H9 (cell line): ENCODE data around the gene GRIK4. TPM values are rescaled to one million over a fixed set of nuclear protein-coding genes. Genes with fewer than 3 reads are reported as not detected.
A peak's percentile ranks its signal among the peaks of the same experiment; 100 is the strongest.

Experiments used
- DNase-seq: peaks from one replicate; pipeline ENCODE4 v3.0.0-alpha.2; 2017
- H2AFZ ChIP-seq: one replicate; pipeline ENCODE4 v1.6.1; 2013; ENCODE audit warnings: mild to moderate bottlenecking, low read length, control low read depth, moderate library complexity
- H2AK5ac ChIP-seq: 2 replicates; pipeline ENCODE4 v1.6.1; 2013; ENCODE audit warnings: low read length, control low read depth, mixed read lengths; ENCODE audit not compliant: insufficient read length
- H2BK120ac ChIP-seq: one replicate; pipeline ENCODE4 v1.6.1; 2013; ENCODE audit warnings: low read depth, mild to moderate bottlenecking, low read length, control low read depth, inconsistent platforms; ENCODE audit not compliant: poor library complexity, severe bottlenecking
- H2BK12ac ChIP-seq: 2 replicates; pipeline ENCODE4 v1.6.1; 2013; ENCODE audit warnings: low read length, control low read depth, mixed read lengths, low read depth; ENCODE audit not compliant: insufficient read length
- H2BK15ac ChIP-seq: 2 replicates; pipeline ENCODE4 v1.6.1; 2013; ENCODE audit warnings: low read depth, low read length, control low read depth
- H2BK20ac ChIP-seq: one replicate; pipeline ENCODE4 v1.6.1; 2013; ENCODE audit warnings: low read depth, mild to moderate bottlenecking, low read length, control low read depth, inconsistent platforms; ENCODE audit not compliant: poor library complexity, severe bottlenecking
- H2BK5ac ChIP-seq: 2 replicates; pipeline ENCODE4 v1.6.1; 2013; ENCODE audit warnings: low read length, control low read depth, mixed read lengths; ENCODE audit not compliant: insufficient read length
- H3K14ac ChIP-seq: 2 replicates; pipeline ENCODE4 v1.6.1; 2013; ENCODE audit warnings: low read length, control low read depth; ENCODE audit not compliant: insufficient read depth
- H3K18ac ChIP-seq: 2 replicates; pipeline ENCODE4 v1.6.1; 2013; ENCODE audit warnings: low read depth, mild to moderate bottlenecking, mixed read lengths, low read length, control low read depth; ENCODE audit not compliant: insufficient read length
- H3K23ac ChIP-seq: 2 replicates; pipeline ENCODE4 v1.6.1; 2013; ENCODE audit warnings: low read length, control low read depth, mixed read lengths, low read depth; ENCODE audit not compliant: insufficient read length
- H3K23me2 ChIP-seq: 2 replicates; pipeline ENCODE4 v1.6.1; 2013; ENCODE audit warnings: low read depth, mild to moderate bottlenecking, mixed read lengths, low read length, control low read depth; ENCODE audit not compliant: insufficient read length, poor library complexity, severe bottlenecking
- H3K27ac ChIP-seq: 2 replicates; pipeline ENCODE4 v1.5.1; 2013; ENCODE audit warnings: low read length, control low read depth, mixed read lengths, low read depth; ENCODE audit not compliant: insufficient read length
- H3K27me3 ChIP-seq: 2 replicates; pipeline ENCODE4 v1.6.1; 2013; ENCODE audit warnings: low read length, control low read depth, inconsistent platforms; ENCODE audit not compliant: insufficient read depth
- H3K4ac ChIP-seq: 2 replicates; pipeline ENCODE4 v1.6.1; 2013; ENCODE audit warnings: low read depth, mild to moderate bottlenecking, control low read depth, inconsistent platforms, low read length, moderate library complexity
- H3K4me1 ChIP-seq: 2 replicates; pipeline ENCODE4 v1.6.1; 2013; ENCODE audit warnings: low read length, control low read depth, inconsistent platforms; ENCODE audit not compliant: insufficient read depth
- H3K4me2 ChIP-seq: 2 replicates; pipeline ENCODE4 v1.6.1; 2013; ENCODE audit warnings: low read length, control low read depth, mixed read lengths; ENCODE audit not compliant: insufficient read length, insufficient read depth
- H3K56ac ChIP-seq: 2 replicates; pipeline ENCODE4 v1.6.1; 2013; ENCODE audit warnings: low read depth, mild to moderate bottlenecking, mixed read lengths, low read length, control low read depth; ENCODE audit not compliant: insufficient read length
- H3K79me1 ChIP-seq: 2 replicates; pipeline ENCODE4 v1.6.1; 2013; ENCODE audit warnings: low read depth, mild to moderate bottlenecking, moderate library complexity, low read length, control low read depth, inconsistent platforms; ENCODE audit not compliant: insufficient read depth, poor library complexity, severe bottlenecking
- H3K79me2 ChIP-seq: 2 replicates; pipeline ENCODE4 v1.6.1; 2013; ENCODE audit warnings: low read length, control low read depth, inconsistent platforms; ENCODE audit not compliant: insufficient read depth
- H3K9ac ChIP-seq: 2 replicates; pipeline ENCODE4 v1.6.1; 2013; ENCODE audit warnings: low read length, control low read depth, mixed read lengths; ENCODE audit not compliant: insufficient read length; ENCODE audit errors: extremely low read depth
- H3K9me3 ChIP-seq: one replicate; pipeline ENCODE4 v1.6.1; 2013; ENCODE audit warnings: low read depth, low read length, inconsistent platforms; ENCODE audit not compliant: control insufficient read depth
- H3T11ph ChIP-seq: one replicate; pipeline ENCODE4 v1.6.1; 2013; ENCODE audit warnings: mild to moderate bottlenecking, low read length, control low read depth, inconsistent platforms
- H4K20me1 ChIP-seq: one replicate; pipeline ENCODE4 v1.6.1; 2013; ENCODE audit not compliant: control insufficient read depth, insufficient read length, insufficient read depth
- H4K5ac ChIP-seq: 2 replicates; pipeline ENCODE4 v1.6.1; 2013; ENCODE audit warnings: low read depth, mild to moderate bottlenecking, mixed read lengths, low read length, control low read depth; ENCODE audit not compliant: insufficient read length
- H4K8ac ChIP-seq: replicated peaks from 2 replicates; pipeline ENCODE4 v1.6.1; 2013; ENCODE audit warnings: low read length, control low read depth, mixed read lengths, low read depth; ENCODE audit not compliant: insufficient read length
- H4K91ac ChIP-seq: 2 replicates; pipeline ENCODE4 v1.6.1; 2013; ENCODE audit warnings: low read depth, mild to moderate bottlenecking, moderate library complexity, mixed read lengths, low read length, control low read depth; ENCODE audit not compliant: insufficient read length
- H3K27ac Mint-ChIP-seq, 3 experiments: 2 replicates in 2 of 3; 3 replicates in 1 of 3; pipeline ENCODE4 v1.8.0; 2020 to 2021; ENCODE audit warnings: mixed read lengths in 3 of 3, mild to moderate bottlenecking in 1 of 3, moderate library complexity in 1 of 3
- H3K27me3 Mint-ChIP-seq: 2 replicates; pipeline ENCODE4 v1.8.0; 2021; ENCODE audit warnings: low read depth, mild to moderate bottlenecking, moderate library complexity, mixed read lengths
- H3K36me3 Mint-ChIP-seq, 3 experiments: 2 replicates in 2 of 3; 3 replicates in 1 of 3; pipeline ENCODE4 v1.8.0; 2020 to 2021; ENCODE audit warnings: low read depth in 3 of 3, mixed read lengths in 3 of 3; ENCODE audit not compliant: insufficient read depth in 1 of 3
- H3K4me1 Mint-ChIP-seq, 2 experiments: 2 replicates each; pipeline ENCODE4 v1.8.0; 2020; ENCODE audit warnings: mixed read lengths in 2 of 2
- H3K4me3 Mint-ChIP-seq, 2 experiments: 2 replicates in 1 of 2; 3 replicates in 1 of 2; pipeline ENCODE4 v1.8.0; 2020 to 2021; ENCODE audit warnings: mild to moderate bottlenecking in 2 of 2, mixed read lengths in 2 of 2, moderate library complexity in 1 of 2
- H3K9me3 Mint-ChIP-seq, 2 experiments: 2 replicates in 1 of 2; 3 replicates in 1 of 2; pipeline ENCODE4 v1.8.0; 2020; ENCODE audit warnings: mild to moderate bottlenecking in 2 of 2, mixed read lengths in 2 of 2, moderate library complexity in 1 of 2
- WGBS: extraction: QIAGEN DNeasy Blood & Tissue Kit; methylation state at CpG from one replicate; pipeline ENCODE4 v1.1.7; 2013; ENCODE audit warnings: missing lambda C conversion rate, low lambda C conversion rate, mixed read lengths; ENCODE audit not compliant: insufficient read length; ENCODE audit errors: extremely low coverage; 5-methylcytosine and 5-hydroxymethylcytosine counted together
- total RNA-seq: library from RNA; stranded (reverse); gene quantifications from 2 replicates; pipeline ENCODE4 v1.2.1, GENCODE V29; 2021
- TF ChIP-seq, protein P1 (sequence below): fragments of 200-600 bp; sonication (generic); conservative IDR thresholded peaks from 3 replicates; pipeline ENCODE4 v1.8.0; 2021; ENCODE audit warnings: antibody characterized with exemption, mild to moderate bottlenecking

The GRIK4 gene
- total RNA-seq, 1 experiment from 2014 or later, result 2.3 TPM

DNA sequence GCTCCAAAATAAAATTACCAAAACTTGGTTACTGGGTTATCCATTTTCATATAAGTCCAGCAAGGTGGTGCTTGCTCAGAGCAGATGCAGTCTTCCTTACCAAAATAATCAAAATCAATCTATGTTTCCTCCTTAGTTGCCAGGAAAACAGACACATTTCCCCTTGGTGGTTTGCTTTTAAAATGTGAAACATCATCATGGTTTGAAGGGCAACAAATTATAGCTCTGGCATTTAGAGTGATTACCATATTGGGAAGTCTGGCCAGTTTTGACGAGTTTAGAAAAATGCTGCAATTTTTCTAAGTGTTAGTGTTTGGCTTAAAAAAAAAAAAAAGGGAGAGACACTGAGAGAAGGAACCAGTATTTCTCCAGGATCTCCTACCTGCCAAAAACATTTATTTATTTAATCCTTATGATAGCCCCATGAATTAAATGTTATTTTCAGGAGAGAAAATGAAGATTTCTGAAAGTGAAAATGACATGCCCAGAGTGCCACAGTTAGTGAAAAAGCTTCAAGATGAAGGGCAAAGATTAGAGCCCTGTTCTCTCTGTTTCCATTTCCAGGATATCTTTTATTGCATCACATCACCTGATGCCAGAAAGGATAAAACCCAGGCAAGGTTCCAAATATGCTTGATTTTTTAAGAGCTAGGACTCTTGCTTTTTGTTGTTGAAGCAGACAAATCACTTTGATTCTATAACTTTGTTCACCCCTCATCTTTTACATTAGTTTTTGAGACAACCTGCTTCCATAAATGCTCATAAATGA lies 482.7 kb downstream of the GRIK4 start:
- no peak overlapping the region for H3K27ac Mint-ChIP-seq
- no peak overlapping the region for H3K23ac ChIP-seq
- WGBS, result no CpG with 5 or more reads among the region's 1 CpG
- H3K9ac ChIP-seq, result no peak overlapping the region
- no peaks in the 10 kb centered on the region for H3K27me3 ChIP-seq
- H3K4ac ChIP-seq, result no peak overlapping the region
- no peak overlapping the region for H3K27ac ChIP-seq
- H3K27me3 Mint-ChIP-seq, result no peaks in the 10 kb centered on the region
- H3K4me1 Mint-ChIP-seq, result peaks cover 8 to 20% of the 10 kb centered on the region in 2 experiments
- peaks cover 7% of the 10 kb centered on the region for H3K4me1 ChIP-seq
- H3K18ac ChIP-seq, result no peak overlapping the region
- no peak overlapping the region for H2BK15ac ChIP-seq
- no peak overlapping the region for H2BK12ac ChIP-seq
- no peak overlapping the region for H3K4me3 Mint-ChIP-seq
- H2BK120ac ChIP-seq, result no peak overlapping the region
- no peak overlapping the region for H2AK5ac ChIP-seq
- no peaks in the 10 kb centered on the region; the same call in 1 of the 2 replicates for H3K79me2 ChIP-seq
- no peaks in the 10 kb centered on the region for H4K20me1 ChIP-seq
- no peak overlapping the region for H4K5ac ChIP-seq
- no peak for DNase-seq
- H2AFZ ChIP-seq, result peak overlapping the region; percentile 63
- TF ChIP-seq, protein P1, sequence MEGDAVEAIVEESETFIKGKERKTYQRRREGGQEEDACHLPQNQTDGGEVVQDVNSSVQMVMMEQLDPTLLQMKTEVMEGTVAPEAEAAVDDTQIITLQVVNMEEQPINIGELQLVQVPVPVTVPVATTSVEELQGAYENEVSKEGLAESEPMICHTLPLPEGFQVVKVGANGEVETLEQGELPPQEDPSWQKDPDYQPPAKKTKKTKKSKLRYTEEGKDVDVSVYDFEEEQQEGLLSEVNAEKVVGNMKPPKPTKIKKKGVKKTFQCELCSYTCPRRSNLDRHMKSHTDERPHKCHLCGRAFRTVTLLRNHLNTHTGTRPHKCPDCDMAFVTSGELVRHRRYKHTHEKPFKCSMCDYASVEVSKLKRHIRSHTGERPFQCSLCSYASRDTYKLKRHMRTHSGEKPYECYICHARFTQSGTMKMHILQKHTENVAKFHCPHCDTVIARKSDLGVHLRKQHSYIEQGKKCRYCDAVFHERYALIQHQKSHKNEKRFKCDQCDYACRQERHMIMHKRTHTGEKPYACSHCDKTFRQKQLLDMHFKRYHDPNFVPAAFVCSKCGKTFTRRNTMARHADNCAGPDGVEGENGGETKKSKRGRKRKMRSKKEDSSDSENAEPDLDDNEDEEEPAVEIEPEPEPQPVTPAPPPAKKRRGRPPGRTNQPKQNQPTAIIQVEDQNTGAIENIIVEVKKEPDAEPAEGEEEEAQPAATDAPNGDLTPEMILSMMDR, result no peak
- H3K9me3 ChIP-seq, result no peaks in the 10 kb centered on the region
- no peaks in the 10 kb centered on the region for H3K36me3 Mint-ChIP-seq
- no peak overlapping the region for H3K14ac ChIP-seq
- no peaks in the 10 kb centered on the region for H3K79me1 ChIP-seq
- H3T11ph ChIP-seq, result no peak overlapping the region
- H3K23me2 ChIP-seq, result no peaks in the 10 kb centered on the region
- no peak overlapping the region for H4K91ac ChIP-seq
- no peak overlapping the region for H3K56ac ChIP-seq
- no peak overlapping the region for H2BK5ac ChIP-seq
- no peak overlapping the region for H2BK20ac ChIP-seq
- no peak overlapping the region for H4K8ac ChIP-seq
- H3K9me3 Mint-ChIP-seq, result no peaks in the 10 kb centered on the region
- no peak overlapping the region for H3K4me2 ChIP-seq
